Endothelial cell of umbilical vein (primary cell): Measurements from ENCODE around the gene SH3YL1. TPM values are rescaled to one million over a fixed set of nuclear protein-coding genes. Genes with fewer than 3 reads are reported as not detected.

Experiments used
- BruUV-seq: library from RNA; stranded (reverse); fragments of 400-500 nt; replicated peaks from 2 replicates; lab custom pipeline; 2021; lab: Mats Ljungman, UMichigan
- CTCF ChIA-PET: fragments of 300-600, 350-600 bp; sonication (Branson Sonifier 250); formaldehyde crosslinking; loops from one replicate; lab custom pipeline; 2021; ENCODE audit warnings: antibody characterized with exemption, inconsistent platforms; lab: Charles Lee
- POLR2A ChIA-PET: fragments of 300-600, 350-600 bp; sonication (Branson Sonifier 250); formaldehyde crosslinking; loops from one replicate; lab custom pipeline; 2021; ENCODE audit warnings: antibody characterized with exemption, inconsistent platforms; lab: Charles Lee
- DNase-seq: peaks from one replicate; pipeline ENCODE4 v3.0.0-alpha.2; 2011; ENCODE audit warnings: low read depth, low spot score
- FAIRE-seq: peaks from 2 replicates; lab custom pipeline; 2011; peaks lifted over from hg19 to GRCh38; lab: Jason Lieb, UNC
- H2AFZ ChIP-seq: 2 replicates; pipeline ENCODE4 v1.6.0; 2012; ENCODE audit warnings: low read depth, low read length, control low read depth, inconsistent platforms
- H3K27ac ChIP-seq: 2 replicates; pipeline ENCODE4 v1.5.1; 2011; ENCODE audit warnings: low read depth, mild to moderate bottlenecking, control low read depth, low read length, moderate library complexity; ENCODE audit not compliant: insufficient read depth
- H3K27me3 ChIP-seq, 2 experiments: 2 replicates each; pipeline versions ENCODE4 v1.6.0 to v1.6.1; 2011; ENCODE audit warnings: low read length in 2 of 2, mixed read lengths in 1 of 2; ENCODE audit not compliant: control insufficient read depth in 2 of 2, insufficient read depth in 2 of 2
- H3K36me3 ChIP-seq, 2 experiments: 2 replicates in 1 of 2; 3 replicates in 1 of 2; pipeline ENCODE4 v1.5.1; 2011; ENCODE audit warnings: low read length in 2 of 2, mild to moderate bottlenecking in 1 of 2, moderate library complexity in 1 of 2; ENCODE audit not compliant: control insufficient read depth in 2 of 2, insufficient read depth in 2 of 2; ENCODE audit errors: extremely low read depth in 1 of 2
- H3K4me1 ChIP-seq: 3 replicates; pipeline ENCODE4 v1.5.1; 2011; ENCODE audit warnings: mild to moderate bottlenecking, low read length; ENCODE audit not compliant: control insufficient read depth, insufficient read depth; ENCODE audit errors: extremely low read depth
- H3K4me2 ChIP-seq: 2 replicates; pipeline ENCODE4 v1.6.1; 2011; ENCODE audit warnings: low read length, control low read depth, mixed read lengths; ENCODE audit not compliant: insufficient read depth
- H3K4me3 ChIP-seq, 3 experiments: fragments of 200-600 bp in 1 of 3; sonication (generic), shearing (Covaris generic) in 1 of 3; replicated peaks in 1 of 3; 2 replicates each; pipeline ENCODE4 v1.5.1; 2011 to 2016; ENCODE audit warnings: control low read depth in 3 of 3, low read length in 3 of 3, mild to moderate bottlenecking in 2 of 3, inconsistent platforms in 1 of 3, low read depth in 1 of 3, moderate library complexity in 1 of 3; ENCODE audit not compliant: insufficient read depth in 1 of 3
- H3K79me2 ChIP-seq: 2 replicates; pipeline ENCODE4 v1.6.0; 2012; ENCODE audit warnings: low read length, inconsistent platforms; ENCODE audit not compliant: control insufficient read depth, insufficient read depth
- H3K9ac ChIP-seq: replicated peaks from 2 replicates; pipeline ENCODE3; 2011; ENCODE audit warnings: low read length, control low read depth; ENCODE audit not compliant: insufficient read depth; ENCODE audit errors: extremely low read depth
- H3K9me1 ChIP-seq: replicated peaks from 3 replicates; pipeline ENCODE4 v1.6.0; 2011; ENCODE audit warnings: mild to moderate bottlenecking, low read length; ENCODE audit not compliant: control insufficient read depth, insufficient read depth; ENCODE audit errors: extremely low read depth
- H3K9me3 ChIP-seq: replicated peaks from 2 replicates; pipeline ENCODE4 v1.5.1; 2012; ENCODE audit warnings: low read length, inconsistent platforms; ENCODE audit not compliant: control insufficient read depth, insufficient read depth
- H4K20me1 ChIP-seq: replicated peaks from 2 replicates; pipeline ENCODE3; 2011; ENCODE audit warnings: mild to moderate bottlenecking, low read length; ENCODE audit not compliant: control insufficient read depth, insufficient read depth; ENCODE audit errors: extremely low read depth
- CTCF ChIP-seq, 2 donors: IDR thresholded peaks; 1 replicate in 1 of 2; 2 replicates in 1 of 2; pipeline ENCODE4 v1.5.1; 2011; ENCODE audit warnings: low read length in 2 of 2, mild to moderate bottlenecking in 2 of 2, moderate library complexity in 2 of 2, control low read depth in 1 of 2, inconsistent platforms in 1 of 2, low read depth in 1 of 2; ENCODE audit not compliant: insufficient read depth in 1 of 2; ENCODE audit errors: extremely low read depth in 1 of 2
- EZH2 ChIP-seq: IDR thresholded peaks from 2 replicates; pipeline ENCODE4 v1.6.1; 2012; ENCODE audit warnings: borderline replicate concordance, low read depth, mild to moderate bottlenecking, moderate library complexity, low read length, inconsistent platforms; ENCODE audit not compliant: severe bottlenecking
- FOS ChIP-seq: IDR thresholded peaks from 2 replicates; pipeline ENCODE4 v1.6.1; 2011; ENCODE audit warnings: mild to moderate bottlenecking, low read length, moderate library complexity, borderline replicate concordance; ENCODE audit not compliant: insufficient read depth
- GATA2 ChIP-seq: IDR thresholded peaks from 2 replicates; pipeline ENCODE4 v1.7.0; 2011; ENCODE audit warnings: low read depth, mild to moderate bottlenecking, moderate library complexity, mixed read lengths, low read length; ENCODE audit not compliant: insufficient read length, insufficient read depth
- JUN ChIP-seq: IDR thresholded peaks from 2 replicates; pipeline ENCODE4 v1.6.1; 2011; ENCODE audit warnings: borderline replicate concordance, low read depth; ENCODE audit not compliant: insufficient read length, insufficient read depth
- MYC ChIP-seq: IDR thresholded peaks from one replicate; pipeline ENCODE4 v1.6.1; 2011; ENCODE audit warnings: mild to moderate bottlenecking, low read depth, low read length
- POLR2A ChIP-seq: IDR thresholded peaks from 2 replicates; pipeline ENCODE4 v1.6.1; 2012; ENCODE audit warnings: low read depth, mild to moderate bottlenecking, control low read depth, low read length
- POLR2AphosphoS5 ChIP-seq: IDR thresholded peaks from 2 replicates; pipeline ENCODE4 v1.6.1; 2012; ENCODE audit warnings: low read depth, mild to moderate bottlenecking, control low read depth, low read length, moderate library complexity; ENCODE audit not compliant: insufficient read depth
- dilution Hi-C: fragments of 300-500 bp; cut with MboI; formaldehyde crosslinking; loops from one replicate; pipeline ENCODE4 v1.15.0; 2019; ENCODE audit warnings: low sequenced_read_pairs; ENCODE audit not compliant: extremely low pct_ligation_motif_present
- intact Hi-C: fragments of 100-400 bp; cut with micrococcal nuclease; formaldehyde crosslinking; loops from one replicate; pipeline ENCODE4 v1.10.0; 2022
- polyA plus RNA-seq, 4 experiments: library from polyadenylated mRNA; depleted of rRNA in 3 of 4; stranded (reverse) in 3 of 4; unstranded in 1 of 4; fragments of >200 nt; gene quantifications; 2 replicates each; pipeline versions ENCODE4 v1.2.1 to v1.2.3, GENCODE V29; 2011 to 2012; ENCODE audit warnings: missing spikeins in 1 of 4
- total RNA-seq: library from RNA; stranded (reverse); gene quantifications from 2 replicates; pipeline ENCODE4 v1.2.3, GENCODE V29; 2021
- TF ChIP-seq, protein P1 (sequence below): IDR thresholded peaks from 2 replicates; pipeline ENCODE4 v1.6.1; 2011; ENCODE audit not compliant: insufficient read depth, insufficient read length

Gene SH3YL1
- total and polyA plus RNA-seq, 2 donors (not counting 3 experiments of a cell fraction or from before 2014, with no cell fraction given), result 12.5 to 22.4 TPM

GRCh38 chr2:180311-180710 lies 83.5 kb downstream of the SH3YL1 start:
- CTCF ChIA-PET, result no interaction called here
- intact Hi-C loops, result no loop called here

More at GRCh38 chr2:180311-180710, 83.5 kb downstream of the SH3YL1 start:
- Histone ChIP-seq H3K79me2 (no peaks in the 10 kb centered on the region), H3K9me3 (peaks cover 3% of the 10 kb centered on the region), H3K4me1 (no peaks in the 10 kb centered on the region), H3K9ac (no peak overlapping the region), H4K20me1 (no peaks in the 10 kb centered on the region), H3K36me3 (no peaks in the 10 kb centered on the region), H3K4me2 (no peak overlapping the region), H2AFZ (no peak overlapping the region), H3K27me3 (no peaks in the 10 kb centered on the region), H3K4me3 (no peak overlapping the region), H3K9me1 (no peaks in the 10 kb centered on the region), H3K27ac (no peak overlapping the region)
- no peak for FAIRE-seq
- TF ChIP-seq EZH2 (no peak), MYC (no peak), POLR2A (no peak), GATA2 (no peak), CTCF (IDR thresholded peaks at IDR 0.05; ENCODE audit: extremely low read depth in 1 of 2, insufficient read depth in 1 of 2, low read depth in 1 of 2, low read length in 2 of 2) (no peak), POLR2AphosphoS5 (no peak), FOS (no peak), JUN (no peak)
- TF ChIP-seq, protein P1, sequence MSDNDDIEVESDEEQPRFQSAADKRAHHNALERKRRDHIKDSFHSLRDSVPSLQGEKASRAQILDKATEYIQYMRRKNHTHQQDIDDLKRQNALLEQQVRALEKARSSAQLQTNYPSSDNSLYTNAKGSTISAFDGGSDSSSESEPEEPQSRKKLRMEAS, result no peak
- POLR2A ChIA-PET, result no interaction called here
- no TSS peak for BruUV-seq
- no peak for DNase-seq
- dilution Hi-C loops, result no loop called here
